Stimulated activated CD8-positive, alpha-beta memory T cell treated with anti-CD3 and anti-CD28 coated beads, Interleukin-12 subunit alpha, Interleukin-12 subunit beta, amount 100 ng/mL, for 24 hours (primary cell): Measurements from ENCODE around the gene PER3.

ENCODE experiments used
- DNase-seq: peaks from one replicate; pipeline ENCODE4 v3.0.0-alpha.2; 2020; ENCODE audit errors: extremely low read depth

PER3 gene

GRCh38 chr1:7871136-7871535 lies 87.0 kb downstream of the PER3 start:
- DNase-seq, result no peak

- no peak for DNase-seq
These were observed 90.0 kb downstream of the PER3 start for GRCh38 chr1:7873801-7874795.

GRCh38 chr1:7878027-7878426 lies 93.9 kb downstream of the PER3 start:
- DNase-seq, result no peak

- no peak for DNase-seq
These were observed 95.1 kb downstream of the PER3 start for GRCh38 chr1:7879228-7879627.

- no peak for DNase-seq
These were observed 100.7 kb downstream of the PER3 start for GRCh38 chr1:7884757-7885156.

GRCh38 chr1:7885513-7886404 lies 101.7 kb downstream of the PER3 start:
- DNase-seq, result no peak

GRCh38 chr1:7886405-7886745 lies 102.3 kb downstream of the PER3 start:
- no peak for DNase-seq

- DNase-seq, result no peak
These were observed 104.4 kb downstream of the PER3 start for GRCh38 chr1:7888248-7889081.

- no peak for DNase-seq
These were observed 106.8 kb downstream of the PER3 start for GRCh38 chr1:7890853-7891252.

- no peak for DNase-seq
These were observed 107.7 kb downstream of the PER3 start for GRCh38 chr1:7891804-7892203.

GRCh38 chr1:7893529-7894180 lies 109.6 kb downstream of the PER3 start:
- no peak for DNase-seq
